HepG2 (cell line): ENCODE data around the gene USP25. TPM values are rescaled to one million over a fixed set of nuclear protein-coding genes. Genes with fewer than 3 reads are reported as not detected.

Source experiments
- ATAC-seq: fragments of 200-7000 bp; cut with Tn5 transposase; 3 replicates; pipeline ENCODE4 v1.9.1; 2020; ENCODE audit warnings: mild to moderate bottlenecking, moderate library complexity
- BruUV-seq: library from RNA; stranded (reverse); fragments of 400-500 nt; replicated peaks from 2 replicates; lab custom pipeline; 2021; lab: Mats Ljungman, UMichigan
- CTCF ChIA-PET: fragments of 300-600 bp; formaldehyde crosslinking; extraction: SDS; loops from one replicate; lab custom pipeline; 2021; ENCODE audit warnings: low total read pairs, inconsistent platforms, low intra/inter-chr PET ratio; lab: Yijun Ruan, JAX
- POLR2A ChIA-PET: fragments of 350-600 bp; sonication (Branson Sonifier 250); formaldehyde crosslinking; loops from one replicate; lab custom pipeline; 2020; ENCODE audit warnings: antibody characterized with exemption, inconsistent platforms; lab: Yijun Ruan, JAX
- DNase-seq: peaks from one replicate; pipeline ENCODE4 v3.0.0-alpha.2; 2015; ENCODE audit warnings: low spot score
- FAIRE-seq: peaks from 3 replicates; lab custom pipeline; 2011; peaks lifted over from hg19 to GRCh38; lab: Jason Lieb, UNC
- H2AFZ ChIP-seq: one replicate; pipeline ENCODE4 v1.6.1; 2011; ENCODE audit warnings: low read length, inconsistent platforms
- H3K27ac ChIP-seq: fragments of 300-600 bp; 3 replicates; pipeline ENCODE4 v1.8.0; 2011; ENCODE audit warnings: mixed run types, mild to moderate bottlenecking, mixed read lengths, low read length, inconsistent platforms; ENCODE audit not compliant: insufficient read depth; ENCODE audit errors: extremely low read length
- H3K27me3 ChIP-seq, 2 experiments: fragments of 200-600 bp in 1 of 2; 2 replicates in 1 of 2; 3 replicates in 1 of 2; pipeline versions ENCODE4 v1.6.0 to v1.8.0; 2011; ENCODE audit warnings: low read length in 2 of 2, mild to moderate bottlenecking in 2 of 2, moderate library complexity in 2 of 2, inconsistent platforms in 1 of 2; ENCODE audit not compliant: insufficient read depth in 2 of 2, control insufficient read depth in 1 of 2
- H3K36me3 ChIP-seq, 2 experiments: fragments of 200-600 bp in 1 of 2; replicated peaks in 1 of 2; 2 replicates in 1 of 2; 3 replicates in 1 of 2; pipeline versions ENCODE4 v1.5.1 to v1.8.0; 2011; ENCODE audit warnings: low read length in 2 of 2, inconsistent platforms in 1 of 2; ENCODE audit not compliant: insufficient read depth in 2 of 2, control insufficient read depth in 1 of 2
- H3K4me1 ChIP-seq: 2 replicates; pipeline ENCODE4 v1.5.1; 2012; ENCODE audit warnings: low read length, inconsistent platforms; ENCODE audit not compliant: insufficient read depth
- H3K4me2 ChIP-seq: 2 replicates; pipeline ENCODE4 v1.6.0; 2011; ENCODE audit warnings: low read depth, low read length, inconsistent platforms
- H3K4me3 ChIP-seq, 3 experiments: fragments of 200-600 bp in 1 of 3; sonication (generic), shearing (Covaris generic) in 1 of 3; replicated peaks in 1 of 3; 2 replicates each; pipeline ENCODE4 v1.5.1; 2011 to 2016; ENCODE audit warnings: low read length in 3 of 3, inconsistent platforms in 2 of 3, low read depth in 2 of 3, mild to moderate bottlenecking in 2 of 3, control low read depth in 1 of 3, mixed read lengths in 1 of 3; ENCODE audit not compliant: insufficient read depth in 1 of 3
- H3K79me2 ChIP-seq: one replicate; pipeline ENCODE4 v1.6.1; 2011; ENCODE audit warnings: low read length, inconsistent platforms; ENCODE audit not compliant: insufficient read depth
- H3K9ac ChIP-seq: 2 replicates; pipeline ENCODE4 v1.6.0; 2011; ENCODE audit warnings: mild to moderate bottlenecking, low read depth, low read length, inconsistent platforms; ENCODE audit not compliant: insufficient read depth
- H3K9me3 ChIP-seq: 2 replicates; pipeline ENCODE4 v1.5.1; 2012; ENCODE audit warnings: mild to moderate bottlenecking, low read length
- H4K20me1 ChIP-seq: 2 replicates; pipeline ENCODE4 v1.6.0; 2011; ENCODE audit warnings: inconsistent platforms, mild to moderate bottlenecking, low read length, moderate library complexity; ENCODE audit not compliant: insufficient read depth
- CSRNP2 ChIP-seq: sonication (generic); formaldehyde crosslinking; conservative IDR thresholded peaks from 2 replicates; pipeline ENCODE4 v1.8.0; 2022; ENCODE audit warnings: low read depth, missing genetic modification reagents
- DPF2 ChIP-seq: sonication (generic); formaldehyde crosslinking; IDR thresholded peaks from 2 replicates; pipeline ENCODE4 v1.4.0; 2020; ENCODE audit warnings: mild to moderate bottlenecking, low read depth, missing genetic modification reagents, borderline replicate concordance
- NR3C1 ChIP-seq: sonication (generic); formaldehyde crosslinking; IDR thresholded peaks from 2 replicates; pipeline ENCODE4 v1.4.0; 2020; ENCODE audit warnings: missing genetic modification reagents
- PRPF4 ChIP-seq: fragments of 200-400 bp; formaldehyde crosslinking; IDR thresholded peaks from 2 replicates; pipeline ENCODE4 v1.6.1; 2016; ENCODE audit warnings: low read length, low read depth; ENCODE audit not compliant: poor library complexity, severe bottlenecking
- SNAPC5 ChIP-seq: sonication (generic); formaldehyde crosslinking; IDR thresholded peaks from 2 replicates; pipeline ENCODE4 v1.8.1; 2023; ENCODE audit warnings: mild to moderate bottlenecking, missing genetic modification reagents, borderline replicate concordance
- TAF15 ChIP-seq: fragments of 200-400 bp; formaldehyde crosslinking; IDR thresholded peaks from one replicate; pipeline ENCODE4 v1.6.1; 2018; ENCODE audit warnings: mild to moderate bottlenecking, low read depth, low read length; ENCODE audit not compliant: poor library complexity, severe bottlenecking
- TIGD3 ChIP-seq: sonication (generic); formaldehyde crosslinking; IDR thresholded peaks from 2 replicates; pipeline ENCODE4 v1.5.1; 2020; ENCODE audit warnings: mild to moderate bottlenecking, missing genetic modification reagents, borderline replicate concordance
- ZGPAT ChIP-seq: IDR thresholded peaks from 2 replicates; pipeline ENCODE4 v1.6.1; 2016; ENCODE audit warnings: mild to moderate bottlenecking
- ZHX2 ChIP-seq, 2 experiments: sonication (generic) in 1 of 2; formaldehyde crosslinking in 1 of 2; IDR thresholded peaks; 2 replicates each; pipeline versions ENCODE4 v1.6.1 to v1.9.0; 2014 to 2022; ENCODE audit warnings: antibody characterized with exemption in 1 of 2, borderline replicate concordance in 1 of 2, inconsistent platforms in 1 of 2, low read depth in 1 of 2, missing genetic modification reagents in 1 of 2
- ZNF232 ChIP-seq: sonication (generic); formaldehyde crosslinking; IDR thresholded peaks from 2 replicates; pipeline ENCODE4 v1.4.0; 2020; ENCODE audit warnings: missing genetic modification reagents, borderline replicate concordance
- WGBS: methylation state at CpG from one replicate; pipeline ENCODE4 v1.1.6; 2017; ENCODE audit warnings: low lambda C conversion rate; 5-methylcytosine and 5-hydroxymethylcytosine counted together
- in situ Hi-C: cut with HindIII; loops from 2 replicates; pipeline ENCODE4 v1.10.0; 2017; ENCODE audit warnings: low pct_unique_long_range_greater_than_20kb; ENCODE audit not compliant: extremely low pct_ligation_motif_present
- intact Hi-C: fragments of 100-400 bp; cut with micrococcal nuclease; formaldehyde crosslinking; loops from one replicate; pipeline ENCODE4 v1.10.0; 2022; ENCODE audit not compliant: unreplicated experiment
- polyA plus RNA-seq, 8 experiments: library from polyadenylated mRNA; depleted of rRNA in 3 of 8; stranded (reverse) in 7 of 8; unstranded in 1 of 8; fragments of >200 nt; fragmentation: Illumina TruSeq in 4 of 8; extraction: Trizol in 4 of 8; gene quantifications; 2 replicates each; pipeline versions ENCODE4 v1.2.1 to v1.2.3, GENCODE V29; 2011 to 2016; ENCODE audit warnings: low read depth in 4 of 8, missing spikeins in 1 of 8, mixed read lengths in 1 of 8; ENCODE audit not compliant: insufficient read depth in 1 of 8
- total RNA-seq, 5 experiments: library from RNA; depleted of rRNA; stranded (reverse); fragments of >200 nt; fragmentation: Illumina TruSeq; extraction: Trizol; gene quantifications; 2 replicates each; pipeline ENCODE4 v1.2.3, GENCODE V29; 2016; ENCODE audit warnings: low read depth in 1 of 5

Gene USP25
- total and polyA plus RNA-seq, 2 of the 13 experiments (the other 11 are each of a cell fraction or from before 2014, with no cell fraction given) = 12.4 to 26.3 TPM

- ATAC-seq (no peak), FAIRE-seq (no peak), DNase-seq (no peak)
- ChIA-PET CTCF (interaction anchor here (1.2 kb wide), 1 partner anchor 97 kb away, joined by 4 read pairs; the partner anchor contains the start of gene USP25), POLR2A (no interaction called here)
- Histone ChIP-seq H2AFZ (no peak overlapping the region), H3K27me3 (no peaks in the 10 kb centered on the region), H3K36me3 (peaks cover 2 to 34% of the 10 kb centered on the region in 2 experiments; a peak in 2 of 5 replicates), H3K9me3 (no peaks in the 10 kb centered on the region), H3K4me2 (no peak overlapping the region), H3K9ac (no peak overlapping the region), H4K20me1 (no peaks in the 10 kb centered on the region), H3K4me1 (no peaks in the 10 kb centered on the region), H3K27ac (no peak overlapping the region), H3K4me3 (no peak overlapping the region), H3K79me2 (no peaks in the 10 kb centered on the region)
- whole genome bisulfite sequencing = 94% methylated on average over 8 of the region's 8 CpGs
- in situ Hi-C loops (no loop called here), intact Hi-C loops (loop anchor here (1.0 to 5.0 kb wide), 4 partner anchors 98 to 220 kb away; partner anchors contain the start of gene USP25)
- no TSS peak for BruUV-seq
- TF ChIP-seq CSRNP2 (CRISPR knock-in tag) (no peak), TAF15 (no peak), TIGD3 (CRISPR knock-in tag) (no peak), DPF2 (CRISPR knock-in tag) (no peak), ZNF232 (no peak), SNAPC5 (no peak), NR3C1 (CRISPR knock-in tag) (no peak), PRPF4 (no peak), ZGPAT (CRISPR knock-in tag) (no peak), ZHX2 (IDR thresholded peaks at IDR 0.05; ENCODE audit: low read depth) (no peak), ZHX2 (CRISPR knock-in tag; IDR thresholded peaks at IDR 0.05; ENCODE audit: borderline replicate concordance) (no peak)
These were observed 97.3 kb downstream of the USP25 start for GRCh38 chr21:15826908-15827601.
